ENCODE results near the gene C2CD3. TPM values are rescaled to one million over a fixed set of nuclear protein-coding genes. Genes with fewer than 3 reads are reported as not detected.

The C2CD3 gene
- total and polyA plus RNA-seq, 9 of the 15 experiments (the other 6 are each of a cell fraction or from before 2014, with no cell fraction given), result 4.4 to 20.2 (median 15.4) TPM

DNA sequence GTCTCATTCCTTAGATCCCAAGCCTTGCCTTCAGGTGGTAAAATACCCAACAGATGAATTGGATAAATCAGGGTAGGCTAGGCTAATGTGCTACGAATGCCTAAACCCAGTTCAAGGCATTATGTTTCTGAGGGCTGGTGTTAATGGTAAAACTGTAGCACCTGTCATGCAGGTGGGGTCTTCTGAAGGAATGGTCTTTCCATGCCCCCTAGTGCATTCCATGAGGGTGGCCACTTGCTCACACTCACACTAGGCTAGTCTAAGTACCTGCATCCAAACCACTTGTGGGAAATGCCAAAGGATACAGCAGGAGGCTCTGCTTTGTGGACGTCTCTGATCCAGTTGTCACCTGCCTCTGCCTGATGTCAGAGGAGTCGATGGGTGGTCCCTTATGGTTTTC, 137.8 kb downstream of the C2CD3 start (continued):
- TF ChIP-seq, protein P1, sequence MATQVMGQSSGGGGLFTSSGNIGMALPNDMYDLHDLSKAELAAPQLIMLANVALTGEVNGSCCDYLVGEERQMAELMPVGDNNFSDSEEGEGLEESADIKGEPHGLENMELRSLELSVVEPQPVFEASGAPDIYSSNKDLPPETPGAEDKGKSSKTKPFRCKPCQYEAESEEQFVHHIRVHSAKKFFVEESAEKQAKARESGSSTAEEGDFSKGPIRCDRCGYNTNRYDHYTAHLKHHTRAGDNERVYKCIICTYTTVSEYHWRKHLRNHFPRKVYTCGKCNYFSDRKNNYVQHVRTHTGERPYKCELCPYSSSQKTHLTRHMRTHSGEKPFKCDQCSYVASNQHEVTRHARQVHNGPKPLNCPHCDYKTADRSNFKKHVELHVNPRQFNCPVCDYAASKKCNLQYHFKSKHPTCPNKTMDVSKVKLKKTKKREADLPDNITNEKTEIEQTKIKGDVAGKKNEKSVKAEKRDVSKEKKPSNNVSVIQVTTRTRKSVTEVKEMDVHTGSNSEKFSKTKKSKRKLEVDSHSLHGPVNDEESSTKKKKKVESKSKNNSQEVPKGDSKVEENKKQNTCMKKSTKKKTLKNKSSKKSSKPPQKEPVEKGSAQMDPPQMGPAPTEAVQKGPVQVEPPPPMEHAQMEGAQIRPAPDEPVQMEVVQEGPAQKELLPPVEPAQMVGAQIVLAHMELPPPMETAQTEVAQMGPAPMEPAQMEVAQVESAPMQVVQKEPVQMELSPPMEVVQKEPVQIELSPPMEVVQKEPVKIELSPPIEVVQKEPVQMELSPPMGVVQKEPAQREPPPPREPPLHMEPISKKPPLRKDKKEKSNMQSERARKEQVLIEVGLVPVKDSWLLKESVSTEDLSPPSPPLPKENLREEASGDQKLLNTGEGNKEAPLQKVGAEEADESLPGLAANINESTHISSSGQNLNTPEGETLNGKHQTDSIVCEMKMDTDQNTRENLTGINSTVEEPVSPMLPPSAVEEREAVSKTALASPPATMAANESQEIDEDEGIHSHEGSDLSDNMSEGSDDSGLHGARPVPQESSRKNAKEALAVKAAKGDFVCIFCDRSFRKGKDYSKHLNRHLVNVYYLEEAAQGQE (IDR thresholded peaks at IDR 0.05; ENCODE audit: borderline replicate concordance), result peak; percentile 32; the same call in 1 of the 2 replicates
- TF ChIP-seq, protein P1 (CRISPR knock-in tag; IDR thresholded peaks at IDR 0.05; ENCODE audit: low read depth), result no peak
- no peak for TF ChIP-seq BCOR (IDR thresholded peaks at IDR 0.05)
- TF ChIP-seq, protein P2, sequence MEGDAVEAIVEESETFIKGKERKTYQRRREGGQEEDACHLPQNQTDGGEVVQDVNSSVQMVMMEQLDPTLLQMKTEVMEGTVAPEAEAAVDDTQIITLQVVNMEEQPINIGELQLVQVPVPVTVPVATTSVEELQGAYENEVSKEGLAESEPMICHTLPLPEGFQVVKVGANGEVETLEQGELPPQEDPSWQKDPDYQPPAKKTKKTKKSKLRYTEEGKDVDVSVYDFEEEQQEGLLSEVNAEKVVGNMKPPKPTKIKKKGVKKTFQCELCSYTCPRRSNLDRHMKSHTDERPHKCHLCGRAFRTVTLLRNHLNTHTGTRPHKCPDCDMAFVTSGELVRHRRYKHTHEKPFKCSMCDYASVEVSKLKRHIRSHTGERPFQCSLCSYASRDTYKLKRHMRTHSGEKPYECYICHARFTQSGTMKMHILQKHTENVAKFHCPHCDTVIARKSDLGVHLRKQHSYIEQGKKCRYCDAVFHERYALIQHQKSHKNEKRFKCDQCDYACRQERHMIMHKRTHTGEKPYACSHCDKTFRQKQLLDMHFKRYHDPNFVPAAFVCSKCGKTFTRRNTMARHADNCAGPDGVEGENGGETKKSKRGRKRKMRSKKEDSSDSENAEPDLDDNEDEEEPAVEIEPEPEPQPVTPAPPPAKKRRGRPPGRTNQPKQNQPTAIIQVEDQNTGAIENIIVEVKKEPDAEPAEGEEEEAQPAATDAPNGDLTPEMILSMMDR (IDR thresholded peaks at IDR 0.05 in 2 of 3, conservative IDR thresholded peaks at IDR 0.05 in 1 of 3; ENCODE audit: insufficient read depth in 2 of 3, low read depth in 1 of 3, low read length in 3 of 3), result peak in 1 of 3 experiments; percentile 34; a peak in 2 of 6 replicates
- TF ChIP-seq, protein P3, sequence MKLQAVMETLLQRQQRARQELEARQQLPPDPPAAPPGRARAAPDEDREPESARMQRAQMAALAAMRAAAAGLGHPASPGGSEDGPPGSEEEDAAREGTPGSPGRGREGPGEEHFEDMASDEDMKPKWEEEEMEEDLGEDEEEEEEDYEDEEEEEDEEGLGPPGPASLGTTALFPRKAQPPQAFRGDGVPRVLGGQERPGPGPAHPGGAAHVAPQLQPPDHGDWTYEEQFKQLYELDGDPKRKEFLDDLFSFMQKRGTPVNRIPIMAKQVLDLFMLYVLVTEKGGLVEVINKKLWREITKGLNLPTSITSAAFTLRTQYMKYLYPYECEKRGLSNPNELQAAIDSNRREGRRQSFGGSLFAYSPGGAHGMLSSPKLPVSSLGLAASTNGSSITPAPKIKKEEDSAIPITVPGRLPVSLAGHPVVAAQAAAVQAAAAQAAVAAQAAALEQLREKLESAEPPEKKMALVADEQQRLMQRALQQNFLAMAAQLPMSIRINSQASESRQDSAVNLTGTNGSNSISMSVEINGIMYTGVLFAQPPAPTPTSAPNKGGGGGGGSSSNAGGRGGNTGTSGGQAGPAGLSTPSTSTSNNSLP (IDR thresholded peaks at IDR 0.05; ENCODE audit: borderline replicate concordance, low read depth, low read length), result no peak
- TF ChIP-seq ZNF507 (tag; conservative IDR thresholded peaks at IDR 0.05), result no peak
- no peak for TF ChIP-seq BHLHE40 (IDR thresholded peaks at IDR 0.05; ENCODE audit: low read length)
- TF ChIP-seq HDAC2 (IDR thresholded peaks at IDR 0.05), result no peak
- TF ChIP-seq ARHGAP35 (IDR thresholded peaks at IDR 0.05; ENCODE audit: partially characterized antibody), result no peak
- no peak for TF ChIP-seq NR2C2 (CRISPR knock-in tag; IDR thresholded peaks at IDR 0.05)
- TF ChIP-seq NR2C2 (tag; IDR thresholded peaks at IDR 0.05), result no peak
- TF ChIP-seq CC2D1A (IDR thresholded peaks at IDR 0.05), result no peak
- TF ChIP-seq KLF1 (tag; IDR thresholded peaks at IDR 0.05), result no peak
- no peak for TF ChIP-seq SETDB1 (IDR thresholded peaks at IDR 0.05; ENCODE audit: low read length)
- TF ChIP-seq ZNF780A (CRISPR knock-in tag; IDR thresholded peaks at IDR 0.05), result no peak
- 0 out of 2 replicates have a peak, but pooled peaks have one; percentile 4 for TF ChIP-seq SMC3 (conservative IDR thresholded peaks at IDR 0.05; ENCODE audit: insufficient read depth, low read depth, low read length)
- TF ChIP-seq, protein P4, sequence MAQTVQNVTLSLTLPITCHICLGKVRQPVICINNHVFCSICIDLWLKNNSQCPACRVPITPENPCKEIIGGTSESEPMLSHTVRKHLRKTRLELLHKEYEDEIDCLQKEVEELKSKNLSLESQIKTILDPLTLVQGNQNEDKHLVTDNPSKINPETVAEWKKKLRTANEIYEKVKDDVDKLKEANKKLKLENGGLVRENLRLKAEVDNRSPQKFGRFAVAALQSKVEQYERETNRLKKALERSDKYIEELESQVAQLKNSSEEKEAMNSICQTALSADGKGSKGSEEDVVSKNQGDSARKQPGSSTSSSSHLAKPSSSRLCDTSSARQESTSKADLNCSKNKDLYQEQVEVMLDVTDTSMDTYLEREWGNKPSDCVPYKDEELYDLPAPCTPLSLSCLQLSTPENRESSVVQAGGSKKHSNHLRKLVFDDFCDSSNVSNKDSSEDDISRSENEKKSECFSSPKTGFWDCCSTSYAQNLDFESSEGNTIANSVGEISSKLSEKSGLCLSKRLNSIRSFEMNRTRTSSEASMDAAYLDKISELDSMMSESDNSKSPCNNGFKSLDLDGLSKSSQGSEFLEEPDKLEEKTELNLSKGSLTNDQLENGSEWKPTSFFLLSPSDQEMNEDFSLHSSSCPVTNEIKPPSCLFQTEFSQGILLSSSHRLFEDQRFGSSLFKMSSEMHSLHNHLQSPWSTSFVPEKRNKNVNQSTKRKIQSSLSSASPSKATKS (CRISPR knock-in tag; IDR thresholded peaks at IDR 0.05), result no peak
